GM13977 (cell line): Measurements from ENCODE around the gene RAC2.
A peak's percentile ranks its signal among the peaks of the same experiment; 100 is the strongest.

Experiments used
- DNase-seq: peaks from one replicate; pipeline ENCODE4 v3.0.0; 2012; ENCODE audit warnings: low spot score
- in situ Hi-C: fragments of 300-500 bp; cut with MboI; formaldehyde crosslinking; loops from one replicate; pipeline ENCODE4 v1.12.0; 2022; ENCODE audit warnings: low sequenced_read_pairs, low pct_unique_long_range_greater_than_20kb, mixed read lengths, inconsistent platforms; ENCODE audit not compliant: unreplicated experiment
- TF ChIP-seq, protein P1 (sequence below): IDR thresholded peaks from 2 replicates; pipeline ENCODE4 v1.5.1; 2012; ENCODE audit warnings: mild to moderate bottlenecking, control low read depth; ENCODE audit not compliant: insufficient read depth; ENCODE audit errors: extremely low read depth, missing control alignments

The RAC2 gene

DNA sequence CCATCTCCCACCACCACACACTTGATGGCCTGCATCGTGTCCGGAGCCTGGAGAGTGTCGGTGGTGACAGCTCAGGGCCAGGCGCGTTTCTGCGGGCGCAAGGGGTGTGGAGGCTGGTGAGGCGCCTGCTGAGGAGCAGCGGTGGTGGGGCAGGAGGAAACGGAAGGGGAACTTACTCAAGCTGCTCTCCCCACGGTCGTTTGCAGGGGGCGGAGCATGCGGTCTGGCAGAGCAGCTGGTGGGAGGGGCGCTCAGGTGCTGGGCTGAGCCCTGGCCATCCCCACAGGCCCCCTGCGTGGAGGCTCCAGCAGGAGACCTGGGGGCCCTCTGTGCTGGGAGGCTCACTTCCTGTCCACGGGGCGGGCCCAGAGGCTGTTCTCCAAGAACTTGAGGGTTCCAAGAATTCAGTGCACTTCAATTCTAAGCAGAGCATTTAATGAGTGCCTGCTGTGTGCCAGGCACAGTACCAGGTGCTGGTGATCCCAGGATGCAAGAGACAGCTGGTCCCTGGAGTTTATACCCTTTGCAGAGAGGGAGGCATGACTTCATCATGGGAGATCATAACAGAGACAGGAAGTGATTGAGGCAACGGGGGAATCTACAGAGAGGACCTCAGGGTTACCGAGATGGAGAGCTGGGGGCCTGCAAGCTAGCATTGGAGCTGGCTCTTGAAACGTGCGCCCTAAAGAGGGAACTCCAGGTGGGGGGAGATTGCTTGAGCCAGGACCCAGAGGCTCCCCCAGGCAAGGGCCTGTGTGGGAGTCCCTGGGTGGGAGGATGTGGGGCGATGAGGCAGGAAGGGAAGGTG is at the start of gene RAC2:
TSS of gene RAC2 (minus strand) at position 156 of the 808 bp plus-strand sequence. CDS start at position 35, 121 bp downstream.
- in situ Hi-C loops: no loop called here
- DNase-seq: peak; percentile 82
- TF ChIP-seq, protein P1, sequence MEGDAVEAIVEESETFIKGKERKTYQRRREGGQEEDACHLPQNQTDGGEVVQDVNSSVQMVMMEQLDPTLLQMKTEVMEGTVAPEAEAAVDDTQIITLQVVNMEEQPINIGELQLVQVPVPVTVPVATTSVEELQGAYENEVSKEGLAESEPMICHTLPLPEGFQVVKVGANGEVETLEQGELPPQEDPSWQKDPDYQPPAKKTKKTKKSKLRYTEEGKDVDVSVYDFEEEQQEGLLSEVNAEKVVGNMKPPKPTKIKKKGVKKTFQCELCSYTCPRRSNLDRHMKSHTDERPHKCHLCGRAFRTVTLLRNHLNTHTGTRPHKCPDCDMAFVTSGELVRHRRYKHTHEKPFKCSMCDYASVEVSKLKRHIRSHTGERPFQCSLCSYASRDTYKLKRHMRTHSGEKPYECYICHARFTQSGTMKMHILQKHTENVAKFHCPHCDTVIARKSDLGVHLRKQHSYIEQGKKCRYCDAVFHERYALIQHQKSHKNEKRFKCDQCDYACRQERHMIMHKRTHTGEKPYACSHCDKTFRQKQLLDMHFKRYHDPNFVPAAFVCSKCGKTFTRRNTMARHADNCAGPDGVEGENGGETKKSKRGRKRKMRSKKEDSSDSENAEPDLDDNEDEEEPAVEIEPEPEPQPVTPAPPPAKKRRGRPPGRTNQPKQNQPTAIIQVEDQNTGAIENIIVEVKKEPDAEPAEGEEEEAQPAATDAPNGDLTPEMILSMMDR: no peak

DNA sequence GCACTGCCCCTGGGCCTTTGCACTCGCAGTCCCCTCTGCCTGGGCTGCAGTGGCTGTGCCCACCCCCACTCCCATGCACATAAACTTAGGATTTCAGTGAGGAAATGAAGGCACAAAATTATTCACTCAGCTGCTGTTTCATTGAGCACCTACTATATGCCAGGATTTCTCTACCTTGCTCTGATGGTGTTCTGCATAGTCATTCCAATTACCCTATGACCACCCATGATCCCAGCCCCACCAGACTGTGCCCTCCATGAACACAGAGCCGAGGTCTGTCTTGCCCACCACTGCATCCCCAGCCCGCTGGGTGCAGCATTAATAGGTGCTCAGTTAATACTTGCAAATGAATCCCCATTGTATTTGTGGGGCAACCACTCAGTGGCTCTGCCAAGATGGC is 49.1 kb upstream of the RAC2 start:
- in situ Hi-C loops: no loop called here
- no peak for DNase-seq
- TF ChIP-seq, protein P1: no peak

DNA sequence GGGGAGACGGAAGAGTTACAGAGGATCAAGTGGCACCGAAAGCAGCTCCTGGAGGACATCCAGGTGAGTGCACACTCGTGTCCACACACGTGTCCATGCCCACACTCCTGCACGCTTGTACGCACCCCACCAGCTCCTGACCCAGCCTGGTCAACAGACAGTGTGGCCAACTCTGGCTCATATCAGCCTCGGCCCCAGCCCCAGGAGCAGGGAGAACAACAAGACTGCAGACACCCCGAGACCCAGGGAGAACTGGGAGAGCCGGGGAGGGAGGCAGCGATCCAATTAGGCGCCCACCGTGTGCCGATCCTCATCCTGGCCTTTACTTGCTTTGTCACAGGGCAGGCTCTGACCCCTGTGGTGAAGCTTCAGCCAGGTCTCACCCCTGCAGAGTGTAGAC is 48.6 kb upstream of the RAC2 start:
- TF ChIP-seq, protein P1: no peak
- DNase-seq: no peak
- in situ Hi-C loops: no loop called here

DNA sequence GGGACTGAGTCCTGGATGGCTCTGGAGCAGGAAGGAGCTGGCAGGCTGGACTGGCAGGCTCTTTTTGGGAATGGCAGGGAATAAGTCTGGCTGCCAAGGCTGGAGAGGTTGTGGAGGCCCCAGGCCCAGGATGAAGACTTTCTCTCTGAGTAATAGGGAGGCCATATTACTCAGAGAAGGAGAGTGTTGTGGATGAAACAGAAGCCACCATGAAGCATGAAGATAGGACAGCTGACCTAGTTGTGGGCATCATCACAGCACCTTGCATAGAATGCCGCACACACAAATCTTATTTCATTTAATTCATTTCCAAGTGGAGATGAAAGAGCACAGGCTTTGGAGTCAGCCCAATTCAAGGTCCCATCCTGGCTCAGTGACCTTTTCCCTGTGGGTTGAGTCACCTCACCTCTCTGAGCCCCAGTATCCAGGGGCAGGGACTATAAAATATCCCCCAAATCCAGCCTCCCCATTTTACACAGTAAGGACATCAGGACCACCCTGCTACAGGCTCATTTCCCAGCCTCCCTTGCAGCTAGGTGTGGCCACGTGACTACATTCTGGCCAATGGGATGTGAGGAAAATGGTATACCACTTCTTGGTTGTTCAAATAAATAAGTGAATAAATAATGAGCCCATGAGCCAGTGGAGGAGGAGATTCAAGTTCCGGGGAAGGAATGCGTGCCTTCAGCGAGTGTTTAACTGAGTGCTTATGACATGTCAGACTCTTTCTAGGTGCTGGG is 47.7 kb upstream of the RAC2 start:
- TF ChIP-seq, protein P1: no peak
- in situ Hi-C loops: no loop called here
- no peak for DNase-seq

DNA sequence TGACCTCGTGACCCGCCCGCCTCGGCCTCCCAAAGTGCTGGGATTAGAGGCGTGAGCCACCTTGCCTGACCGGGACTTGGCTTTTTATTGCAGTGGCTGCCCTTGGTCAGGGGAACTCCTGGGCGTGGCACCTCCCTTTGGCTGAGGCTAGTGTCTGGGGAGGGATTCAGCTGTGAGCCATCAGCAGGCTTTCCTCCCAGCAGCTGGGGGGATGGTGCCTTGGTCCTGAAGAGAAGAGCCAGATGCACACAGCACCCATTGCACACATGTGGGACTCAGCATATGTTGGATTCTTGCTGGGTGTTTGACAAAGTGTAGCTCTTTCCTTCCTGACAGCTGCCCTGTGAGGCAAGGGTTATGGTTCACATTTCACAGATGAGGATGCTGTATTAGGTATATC is 46.7 kb upstream of the RAC2 start:
- TF ChIP-seq, protein P1: no peak
- in situ Hi-C loops: no loop called here
- no peak for DNase-seq

DNA sequence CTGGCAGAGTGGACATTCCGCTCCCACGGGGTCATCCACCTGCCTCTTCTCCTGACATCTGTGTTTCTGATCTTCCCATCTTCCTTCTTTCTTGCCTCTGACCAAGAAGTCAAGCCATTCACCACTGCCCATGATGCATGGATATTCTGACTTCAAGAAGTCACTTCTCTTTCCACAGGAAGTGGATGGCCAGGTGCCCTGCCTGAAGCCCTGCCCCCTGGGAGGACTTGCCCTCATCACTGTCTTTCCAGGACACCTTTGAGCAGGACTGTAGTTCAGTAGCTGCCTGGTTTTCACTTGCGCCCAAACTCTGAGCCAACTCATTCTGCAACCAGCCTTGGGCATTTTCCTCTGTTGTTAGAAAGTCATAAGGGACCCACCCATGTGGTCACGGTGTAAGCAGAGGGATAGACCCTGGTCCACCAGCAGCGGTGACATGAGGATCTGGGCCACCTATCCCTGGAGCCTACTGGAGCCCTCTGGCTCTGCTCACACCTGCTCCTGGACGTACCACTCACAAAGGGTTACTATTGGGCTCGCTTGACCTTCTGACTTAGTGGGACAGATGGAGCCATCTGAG is 45.2 kb upstream of the RAC2 start:
- TF ChIP-seq, protein P1: no peak
- no peak for DNase-seq
- in situ Hi-C loops: no loop called here
